DMS 273 (cell line): ENCODE data around the gene MCCD1.

Experiments used
- DNase-seq: peaks from one replicate; lab custom pipeline; 2025; ENCODE audit not compliant: unreplicated experiment; lab: John Stamatoyannopoulos, UW

Gene MCCD1

GRCh38 chr6:31569861-31570536, 41.2 kb downstream of the MCCD1 start:
- DNase-seq, result no peak

GRCh38 chr6:31572041-31572911, 43.5 kb downstream of the MCCD1 start, which contains the start of gene LTA:
TSS of gene LTA (plus strand) at chr6:31572289. CDS start at chr6:31572743, 454 bp downstream.
- DNase-seq, result no peak

GRCh38 chr6:31573239-31574105, 44.7 kb downstream of the MCCD1 start:
- DNase-seq, result no peak

- no peak for DNase-seq
Measured at GRCh38 chr6:31574106-31575061, 45.6 kb downstream of the MCCD1 start.

GRCh38 chr6:31575335-31575901, 46.7 kb downstream of the MCCD1 start, which contains the start of gene TNF:
TSS of gene TNF (plus strand) at chr6:31575565. CDS start at chr6:31575742, 177 bp downstream.
- DNase-seq, result no peak

- peak; percentile 24 for DNase-seq
Measured at GRCh38 chr6:31575952-31576685, 47.4 kb downstream of the MCCD1 start.

- no peak for DNase-seq
Measured at GRCh38 chr6:31576897-31577578, 48.3 kb downstream of the MCCD1 start.

GRCh38 chr6:31577579-31577966, 48.8 kb downstream of the MCCD1 start:
- no peak for DNase-seq

- DNase-seq, result no peak
Measured at GRCh38 chr6:31578184-31579118, 49.7 kb downstream of the MCCD1 start.

- DNase-seq, result no peak
Measured at GRCh38 chr6:31579119-31579505, 50.4 kb downstream of the MCCD1 start.
